CD4-positive, alpha-beta T cell treated with Interleukin-6 for 4 hours (primary cell): ENCODE data around the gene CRNKL1.

Source experiments
- DNase-seq: peaks from one replicate; pipeline ENCODE4 v3.0.0-alpha.2; 2020; ENCODE audit warnings: mixed read lengths

Gene CRNKL1

GRCh38 chr20:20052074-20052970, at the start of gene CRNKL1, which contains the start of gene CFAP61:
Gene CRNKL1 (minus strand): TSS chr20:20052466. CDS start chr20:20052342, 124 bp downstream.
Gene CFAP61 (plus strand): TSS chr20:20052532. CDS start chr20:20056654, 4,122 bp downstream.
- peak; percentile 97 for DNase-seq

- no peak for DNase-seq
These were observed 48.6 kb upstream of the CRNKL1 start for GRCh38 chr20:20100881-20101280.

- no peak for DNase-seq
These were observed 44.2 kb upstream of the CRNKL1 start for GRCh38 chr20:20096421-20096820.

GRCh38 chr20:20095114-20095872, 43.0 kb upstream of the CRNKL1 start:
- no peak for DNase-seq

- no peak for DNase-seq
These were observed 42.1 kb upstream of the CRNKL1 start for GRCh38 chr20:20094410-20094809.

GRCh38 chr20:20092827-20093226, 40.6 kb upstream of the CRNKL1 start:
- no peak for DNase-seq

- DNase-seq = no peak
These were observed 37.7 kb upstream of the CRNKL1 start for GRCh38 chr20:20089939-20090338.

- no peak for DNase-seq
These were observed 36.8 kb upstream of the CRNKL1 start for GRCh38 chr20:20089018-20089417.

GRCh38 chr20:20085812-20086211, 33.5 kb upstream of the CRNKL1 start:
- DNase-seq = no peak

GRCh38 chr20:20085071-20085470, 32.8 kb upstream of the CRNKL1 start:
- DNase-seq = no peak

GRCh38 chr20:20084296-20084752, 32.1 kb upstream of the CRNKL1 start:
- no peak for DNase-seq

- DNase-seq = no peak
These were observed 31.5 kb upstream of the CRNKL1 start for GRCh38 chr20:20083807-20084206.

GRCh38 chr20:20079102-20079784, 27.0 kb upstream of the CRNKL1 start:
- no peak for DNase-seq

GRCh38 chr20:20078041-20078440, 25.8 kb upstream of the CRNKL1 start:
- DNase-seq = no peak

- DNase-seq = no peak
These were observed 24.2 kb upstream of the CRNKL1 start for GRCh38 chr20:20076297-20077065.

GRCh38 chr20:20075032-20075431, 22.8 kb upstream of the CRNKL1 start:
- DNase-seq = no peak

- no peak for DNase-seq
These were observed 21.6 kb upstream of the CRNKL1 start for GRCh38 chr20:20073801-20074371.

GRCh38 chr20:20070871-20071726, 18.8 kb upstream of the CRNKL1 start:
- DNase-seq = no peak

GRCh38 chr20:20065361-20065760, 13.1 kb upstream of the CRNKL1 start:
- DNase-seq = no peak

GRCh38 chr20:20063941-20064702, 11.9 kb upstream of the CRNKL1 start:
- no peak for DNase-seq
